Neuronal stem cell (in vitro differentiated cells): Measurements from ENCODE around the gene GPR161.
A peak's percentile ranks its signal among the peaks of the same experiment; 100 is the strongest.

Experiments used
- DNase-seq: peaks from one replicate; pipeline ENCODE4 v3.0.0-alpha.2; 2013; ENCODE audit warnings: low spot score
- H2AFZ ChIP-seq: one replicate; pipeline ENCODE4 v1.6.1; 2013; ENCODE audit warnings: mild to moderate bottlenecking, low read length, inconsistent platforms
- H2AK5ac ChIP-seq: 2 replicates; pipeline ENCODE4 v1.6.1; 2013; ENCODE audit warnings: low read depth, mild to moderate bottlenecking, inconsistent platforms, low read length, moderate library complexity, mixed read lengths
- H2BK120ac ChIP-seq: 2 replicates; pipeline ENCODE4 v1.6.1; 2013; ENCODE audit warnings: low read depth, mild to moderate bottlenecking, inconsistent platforms, low read length, moderate library complexity, mixed read lengths
- H2BK12ac ChIP-seq: one replicate; pipeline ENCODE4 v1.6.1; 2013; ENCODE audit warnings: low read length, inconsistent platforms
- H2BK15ac ChIP-seq: 2 replicates; pipeline ENCODE4 v1.6.1; 2013; ENCODE audit warnings: mild to moderate bottlenecking, low read length, inconsistent platforms, mixed read lengths
- H2BK5ac ChIP-seq: one replicate; pipeline ENCODE4 v1.6.1; 2013; ENCODE audit warnings: inconsistent platforms, mild to moderate bottlenecking, low read length, moderate library complexity
- H3K14ac ChIP-seq: one replicate; pipeline ENCODE4 v1.6.1; 2013; ENCODE audit warnings: low read length, inconsistent platforms
- H3K18ac ChIP-seq: 2 replicates; pipeline ENCODE4 v1.6.1; 2013; ENCODE audit warnings: low read length, inconsistent platforms
- H3K23ac ChIP-seq: 2 replicates; pipeline ENCODE4 v1.6.1; 2013; ENCODE audit warnings: low read depth, mild to moderate bottlenecking, mixed read lengths, low read length, inconsistent platforms; ENCODE audit not compliant: poor library complexity
- H3K27ac ChIP-seq: replicated peaks from 3 replicates; pipeline ENCODE4 v1.5.1; 2013; ENCODE audit warnings: low read length, inconsistent platforms
- H3K27me3 ChIP-seq, 3 experiments: 2 replicates each; pipeline ENCODE4 v1.6.1; 2013; ENCODE audit warnings: low read length in 3 of 3, mild to moderate bottlenecking in 2 of 3, inconsistent platforms in 1 of 3, low read depth in 1 of 3, mixed read lengths in 1 of 3, moderate library complexity in 1 of 3; ENCODE audit not compliant: control insufficient read depth in 3 of 3, insufficient read depth in 3 of 3
- H3K36me3 ChIP-seq, 2 donors: replicated peaks in 1 of 2; 2 replicates each; pipeline ENCODE4 v1.6.1; 2013; ENCODE audit warnings: low read length in 2 of 2; ENCODE audit not compliant: control insufficient read depth in 2 of 2, insufficient read depth in 2 of 2
- H3K4ac ChIP-seq: 2 replicates; pipeline ENCODE4 v1.6.1; 2013; ENCODE audit warnings: inconsistent platforms, mild to moderate bottlenecking, low read length, moderate library complexity
- H3K4me1 ChIP-seq, 2 donors: 1 replicate in 1 of 2; 2 replicates in 1 of 2; pipeline ENCODE4 v1.6.1; 2013; ENCODE audit warnings: low read length in 2 of 2, low read depth in 1 of 2; ENCODE audit not compliant: control insufficient read depth in 2 of 2, insufficient read depth in 1 of 2
- H3K4me2 ChIP-seq: one replicate; pipeline ENCODE4 v1.6.1; 2013; ENCODE audit warnings: mild to moderate bottlenecking, low read length, inconsistent platforms; ENCODE audit not compliant: insufficient read depth, poor library complexity, severe bottlenecking
- H3K4me3 ChIP-seq, 2 donors: 2 replicates each; pipeline ENCODE4 v1.5.1; 2013; ENCODE audit warnings: low read length in 2 of 2, mild to moderate bottlenecking in 2 of 2, inconsistent platforms in 1 of 2, moderate library complexity in 1 of 2
- H3K79me1 ChIP-seq: one replicate; pipeline ENCODE4 v1.6.1; 2013; ENCODE audit warnings: low read depth, mild to moderate bottlenecking, inconsistent platforms, low read length, moderate library complexity
- H3K9ac ChIP-seq: one replicate; pipeline ENCODE4 v1.6.1; 2013; ENCODE audit warnings: mild to moderate bottlenecking, low read depth, low read length, inconsistent platforms; ENCODE audit not compliant: poor library complexity
- H3K9me3 ChIP-seq, 2 donors: replicated peaks in 1 of 2; 2 replicates each; pipeline versions ENCODE3 to v1.6.1; 2013; ENCODE audit warnings: low read length in 2 of 2, mild to moderate bottlenecking in 2 of 2, inconsistent platforms in 1 of 2, low read depth in 1 of 2, mixed read lengths in 1 of 2, moderate library complexity in 1 of 2; ENCODE audit not compliant: control insufficient read depth in 2 of 2, insufficient read depth in 1 of 2
- H4K8ac ChIP-seq: one replicate; pipeline ENCODE4 v1.6.1; 2013; ENCODE audit warnings: low read depth, mild to moderate bottlenecking, inconsistent platforms, low read length, moderate library complexity
- H4K91ac ChIP-seq: one replicate; pipeline ENCODE4 v1.6.1; 2013; ENCODE audit warnings: low read length, low read depth, mild to moderate bottlenecking, inconsistent platforms; ENCODE audit not compliant: poor library complexity
- WGBS, 2 donors: extraction: QIAGEN DNeasy Blood & Tissue Kit; methylation state at CpG; one replicate each; pipeline ENCODE4 v1.1.7; 2013; ENCODE audit warnings: missing lambda C conversion rate in 2 of 2, mixed read lengths in 1 of 2; ENCODE audit not compliant: insufficient read length in 2 of 2, insufficient replicate concordance in 1 of 2; ENCODE audit errors: extremely low coverage in 2 of 2; 5-methylcytosine and 5-hydroxymethylcytosine counted together

GPR161 gene

DNA sequence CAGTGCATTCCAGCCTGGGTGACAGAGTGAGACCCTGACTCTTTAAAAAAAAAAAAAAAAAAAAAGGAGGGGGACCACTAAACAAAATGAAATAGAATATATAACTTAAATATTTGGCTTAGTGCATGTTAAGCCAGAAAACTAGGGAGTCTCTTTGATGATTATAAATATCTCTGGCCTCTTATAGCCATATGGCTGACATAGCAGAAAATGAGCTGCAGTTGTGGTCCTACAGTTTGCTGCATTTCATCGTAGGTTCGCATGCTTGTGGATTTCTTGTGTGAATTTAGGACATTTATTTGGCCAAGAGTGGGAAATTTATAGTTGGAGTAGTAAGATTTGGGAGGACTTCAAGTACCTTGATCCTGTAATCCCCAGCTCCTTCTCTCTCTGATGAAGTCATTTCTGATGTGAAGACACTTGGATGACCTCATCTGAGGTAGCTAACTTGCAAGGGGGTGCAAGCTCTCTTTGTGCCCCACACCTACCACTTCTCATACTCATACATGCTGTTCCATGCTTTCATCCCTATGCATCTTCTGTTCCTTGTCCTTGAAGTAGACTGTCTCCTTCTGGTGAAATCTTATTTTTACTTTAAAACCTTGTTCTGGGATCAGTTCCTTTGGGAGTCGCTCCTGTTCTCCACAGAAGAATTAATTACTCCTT, 35.7 kb upstream of the GPR161 start:
- Histone ChIP-seq H3K27me3 (no peaks in the 10 kb centered on the region), H3K18ac (no peak overlapping the region), H3K79me1 (no peaks in the 10 kb centered on the region), H2BK12ac (no peak overlapping the region), H4K8ac (no peak overlapping the region), H3K9ac (no peak overlapping the region), H2BK120ac (no peak overlapping the region), H3K4ac (no peak overlapping the region), H3K36me3 (no peaks in the 10 kb centered on the region), H3K9me3 (peaks cover 0 to 2% of the 10 kb centered on the region in 2 donors), H2AFZ (no peak overlapping the region), H3K23ac (no peak overlapping the region), H2AK5ac (no peak overlapping the region), H2BK5ac (no peak overlapping the region), H3K4me1 (no peaks in the 10 kb centered on the region), H2BK15ac (no peak overlapping the region), H3K4me3 (no peak overlapping the region), H3K4me2 (no peak overlapping the region), H3K14ac (no peak overlapping the region), H4K91ac (no peak overlapping the region), H3K27ac (no peak overlapping the region)
- DNase-seq = no peak
- no CpG with 5 or more reads among the region's 3 CpGs for WGBS, 2 donors

GRCh38 chr1:168170564-168171508, 34.1 kb upstream of the GPR161 start:
- H3K4me2 ChIP-seq = no peak overlapping the region
- no peak overlapping the region for H3K18ac ChIP-seq
- no peaks in the 10 kb centered on the region for H3K4me1 ChIP-seq
- H2BK15ac ChIP-seq = no peak overlapping the region
- no peak overlapping the region for H2AK5ac ChIP-seq
- no peak overlapping the region for H3K14ac ChIP-seq
- H4K8ac ChIP-seq = no peak overlapping the region
- H3K9me3 ChIP-seq = peaks cover 0 to 2% of the 10 kb centered on the region in 2 donors
- no peak overlapping the region for H2BK120ac ChIP-seq
- H3K27me3 ChIP-seq = no peaks in the 10 kb centered on the region
- no peak overlapping the region for H3K4me3 ChIP-seq
- no peak overlapping the region for H3K23ac ChIP-seq
- H3K4ac ChIP-seq = no peak overlapping the region
- H2BK5ac ChIP-seq = no peak overlapping the region
- H2AFZ ChIP-seq = peak overlapping the region; percentile 82
- no peak overlapping the region for H4K91ac ChIP-seq
- H3K79me1 ChIP-seq = no peaks in the 10 kb centered on the region
- H2BK12ac ChIP-seq = no peak overlapping the region
- H3K27ac ChIP-seq = no peak overlapping the region
- H3K9ac ChIP-seq = no peak overlapping the region
- no peaks in the 10 kb centered on the region for H3K36me3 ChIP-seq
- WGBS, 2 donors = no CpG with 5 or more reads among the region's 7 CpGs
- no peak for DNase-seq

DNA sequence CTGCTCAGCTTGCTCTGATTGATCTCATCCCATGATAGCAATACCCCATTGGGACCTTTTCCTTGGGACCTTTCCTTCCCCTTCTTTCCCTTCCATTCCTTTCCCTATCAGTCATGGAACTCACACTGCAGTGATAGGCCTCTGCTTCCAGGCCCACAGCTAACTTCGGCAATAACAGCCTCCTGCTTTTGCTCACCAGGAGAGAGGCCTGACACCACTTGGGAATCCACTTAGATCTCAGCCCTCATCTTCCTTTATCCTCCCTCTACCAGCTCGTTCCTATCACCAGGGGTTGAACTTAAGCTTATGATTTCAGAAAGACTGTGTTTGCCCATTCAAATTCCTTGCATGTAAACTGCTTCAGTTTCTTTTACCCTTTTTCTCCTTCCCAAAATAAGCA, 31.1 kb upstream of the GPR161 start:
- H2BK12ac ChIP-seq = no peak overlapping the region

DNA sequence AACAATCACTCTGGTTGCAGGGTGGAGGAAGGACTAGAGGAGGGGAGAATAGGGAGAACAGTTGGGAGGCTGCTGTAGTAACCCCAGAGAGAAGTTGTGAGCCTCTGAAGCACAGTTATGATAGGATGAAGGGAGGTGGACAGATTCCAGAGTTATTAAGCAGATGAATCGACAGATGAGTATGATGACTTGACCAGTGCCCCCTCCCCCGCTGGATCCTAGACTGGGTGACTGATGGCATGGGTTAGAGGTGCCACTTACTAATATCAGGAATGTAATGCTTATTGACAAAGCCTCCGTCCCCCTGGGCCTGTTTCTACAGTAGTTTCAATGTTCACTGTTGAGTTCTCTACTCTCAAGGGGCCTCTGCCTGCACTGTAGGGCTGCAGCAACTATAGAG, 28.0 kb upstream of the GPR161 start:
- no peak overlapping the region for H4K8ac ChIP-seq
- H3K4me3 ChIP-seq = no peak overlapping the region
- no peak overlapping the region for H2BK15ac ChIP-seq
- no peak overlapping the region for H2BK12ac ChIP-seq
- no peak overlapping the region for H2AFZ ChIP-seq
- H3K4me1 ChIP-seq = no peaks in the 10 kb centered on the region
- no peak overlapping the region for H4K91ac ChIP-seq
- no CpG with 5 or more reads among the region's 3 CpGs for WGBS, 2 donors
- H3K36me3 ChIP-seq = no peaks in the 10 kb centered on the region
- peaks cover 0 to 7% of the 10 kb centered on the region in 2 donors for H3K9me3 ChIP-seq
- H3K14ac ChIP-seq = no peak overlapping the region
- no peak overlapping the region for H3K23ac ChIP-seq
- no peaks in the 10 kb centered on the region for H3K79me1 ChIP-seq
- H3K9ac ChIP-seq = no peak overlapping the region
- H3K27ac ChIP-seq = no peak overlapping the region
- H3K4me2 ChIP-seq = no peak overlapping the region
- no peak overlapping the region for H2AK5ac ChIP-seq
- no peak overlapping the region for H2BK5ac ChIP-seq
- no peak overlapping the region for H3K4ac ChIP-seq
- no peak overlapping the region for H2BK120ac ChIP-seq
- no peak overlapping the region for H3K18ac ChIP-seq
- no peak for DNase-seq
- H3K27me3 ChIP-seq = peaks cover 0 to 2% (median 0%) of the 10 kb centered on the region in 3 experiments

More for the DNA sequence above, 31.1 kb upstream of the GPR161 start:
- Histone ChIP-seq H3K4me3 (no peak overlapping the region), H3K9ac (no peak overlapping the region), H3K9me3 (peaks cover 0 to 2% of the 10 kb centered on the region in 2 donors), H2BK15ac (no peak overlapping the region), H3K18ac (no peak overlapping the region), H3K79me1 (no peaks in the 10 kb centered on the region), H2AFZ (no peak overlapping the region), H4K8ac (no peak overlapping the region), H2BK5ac (no peak overlapping the region), H3K14ac (no peak overlapping the region), H3K27ac (no peak overlapping the region), H2AK5ac (no peak overlapping the region), H3K23ac (no peak overlapping the region), H2BK120ac (no peak overlapping the region), H3K4me2 (no peak overlapping the region), H3K4ac (no peak overlapping the region), H4K91ac (no peak overlapping the region), H3K4me1 (no peaks in the 10 kb centered on the region), H3K36me3 (no peaks in the 10 kb centered on the region), H3K27me3 (peaks cover 0 to 2% (median 0%) of the 10 kb centered on the region in 3 experiments)
- no peak for DNase-seq
- WGBS, 2 donors = no CpG with 5 or more reads among the region's 2 CpGs
